Skin epidermis (tissue), 12 donors: ENCODE data around the gene PCNP.
A peak's percentile ranks its signal among the peaks of the same experiment; 100 is the strongest.
"Not testable (repeated sequence)": the region's sequence is repeated elsewhere in the genome, so short reads cannot be mapped to it uniquely, and the experiment has no call there.

Experiments
- H3K27ac ChIP-seq, 21 experiments: fragments of 200-600 bp; sonication (generic) in 11 of 21; one replicate each; pipeline ENCODE4 v1.5.0; 2020; ENCODE audit warnings: mild to moderate bottlenecking in 3 of 21, inconsistent platforms in 2 of 21, moderate library complexity in 2 of 21
- H3K4me3 ChIP-seq, 7 experiments: fragments of 200-600 bp; sonication (generic) in 2 of 7; one replicate each; pipeline ENCODE4 v1.5.0; 2020; ENCODE audit warnings: inconsistent platforms in 2 of 7, mild to moderate bottlenecking in 2 of 7, moderate library complexity in 1 of 7

Gene PCNP

DNA sequence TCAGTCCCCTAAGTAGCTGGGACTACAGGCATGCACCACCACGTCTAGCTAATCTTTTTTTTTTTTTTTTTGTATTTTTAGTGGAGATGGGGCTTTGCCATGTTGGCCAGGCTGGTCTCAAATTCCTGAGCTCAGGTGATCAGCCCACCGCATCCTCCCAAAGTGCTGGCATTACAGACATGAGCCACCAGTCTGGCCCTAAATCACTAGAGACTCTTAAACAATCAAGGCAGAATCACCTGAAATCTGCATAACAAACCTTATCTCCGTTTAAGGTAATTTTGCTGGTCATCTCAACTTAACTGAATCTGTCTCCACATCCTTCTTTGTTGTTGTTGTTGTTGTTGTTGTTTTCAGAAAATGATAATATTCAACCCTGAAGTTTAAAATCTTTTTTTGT is 17.9 kb upstream of the PCNP start:
- no peak overlapping the region for H3K4me3 ChIP-seq
- no peak overlapping the region for H3K27ac ChIP-seq

DNA sequence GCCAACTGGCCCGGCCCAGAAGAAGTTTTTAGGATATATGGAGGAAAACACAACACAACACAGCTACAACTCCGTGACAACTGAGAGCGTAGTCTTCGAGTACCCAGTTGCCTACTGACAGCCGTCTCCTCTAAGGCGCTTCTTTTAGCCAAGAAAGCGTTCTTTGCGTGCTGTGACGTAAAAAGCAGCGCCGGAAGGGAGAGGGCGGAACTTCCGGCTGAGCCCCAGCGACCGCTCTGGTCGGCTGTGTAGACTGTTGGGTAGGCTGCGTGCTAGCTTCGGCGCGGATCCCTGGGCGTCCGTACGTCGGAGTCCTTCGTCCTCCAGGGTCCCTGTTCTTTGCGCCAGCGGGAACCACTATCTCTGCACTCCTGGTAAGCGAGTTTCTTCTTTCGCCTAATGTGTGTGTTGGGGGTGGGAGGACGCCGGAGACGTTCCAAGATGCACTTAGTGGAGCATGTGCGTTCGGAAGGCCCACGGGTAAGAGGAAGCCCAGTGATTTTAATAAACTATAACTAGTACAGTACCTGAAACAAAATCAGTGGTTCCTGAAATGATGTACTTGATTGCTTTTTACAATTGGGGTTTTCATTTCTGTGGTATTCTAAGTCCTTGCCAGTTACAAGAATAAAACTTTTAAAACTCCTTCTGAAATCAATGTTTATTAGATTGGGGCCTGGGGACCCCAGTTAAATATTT is 12.2 kb upstream of the PCNP start, which contains the start of gene TRMT10C:
TSS of gene TRMT10C (plus strand) at position 239 of the 699 bp plus-strand sequence. CDS start 2,914 bp downstream, outside the sequence.
- peak within 1 kb of the TSS; percentile 28 to 92 (median 85) for H3K27ac ChIP-seq

DNA sequence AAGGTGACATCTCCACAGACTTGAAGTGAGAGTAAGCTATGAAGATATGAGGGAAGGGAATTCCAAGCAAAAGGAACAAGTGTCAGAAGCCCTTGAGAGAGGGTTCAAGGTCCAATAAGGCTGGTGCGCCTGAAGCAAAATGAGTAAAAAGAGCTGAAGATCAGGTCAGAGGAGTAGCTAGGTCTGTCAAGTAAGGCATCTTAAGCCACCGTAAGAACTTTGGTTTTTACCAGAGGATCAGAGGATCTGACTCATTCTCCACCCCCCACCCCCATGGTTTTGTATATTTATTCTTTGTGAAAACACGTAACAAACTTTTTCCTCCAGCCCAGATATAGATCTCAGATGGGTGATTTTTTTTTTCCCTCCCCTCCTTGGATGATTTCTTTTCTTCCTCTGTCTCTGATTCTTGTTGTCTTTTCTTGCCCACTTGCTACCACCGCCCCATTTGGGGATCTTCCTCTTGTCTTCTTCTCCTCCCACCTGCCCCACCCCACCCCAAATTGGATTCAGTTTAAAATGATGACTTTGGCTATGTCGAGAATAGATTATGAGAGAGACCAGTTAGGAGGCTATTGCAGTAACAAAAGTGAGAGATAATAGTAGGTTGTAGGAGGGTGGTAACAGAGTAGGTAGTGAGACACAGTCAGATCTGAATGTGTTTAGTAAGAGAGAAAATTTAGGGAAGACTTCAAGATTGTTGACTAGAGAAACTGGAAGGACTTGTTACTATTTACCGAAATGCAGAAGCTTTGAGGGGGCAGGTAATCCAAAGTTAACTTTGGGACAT is 6.3 kb upstream of the PCNP start:
- Histone ChIP-seq H3K4me3 (no peak overlapping the region), H3K27ac (no peak overlapping the region)

More for the DNA sequence above, 12.2 kb upstream of the PCNP start, which contains the start of gene TRMT10C:
- H3K4me3 ChIP-seq, result peak within 1 kb of the TSS; percentile 49 to 94 (median 75)

DNA sequence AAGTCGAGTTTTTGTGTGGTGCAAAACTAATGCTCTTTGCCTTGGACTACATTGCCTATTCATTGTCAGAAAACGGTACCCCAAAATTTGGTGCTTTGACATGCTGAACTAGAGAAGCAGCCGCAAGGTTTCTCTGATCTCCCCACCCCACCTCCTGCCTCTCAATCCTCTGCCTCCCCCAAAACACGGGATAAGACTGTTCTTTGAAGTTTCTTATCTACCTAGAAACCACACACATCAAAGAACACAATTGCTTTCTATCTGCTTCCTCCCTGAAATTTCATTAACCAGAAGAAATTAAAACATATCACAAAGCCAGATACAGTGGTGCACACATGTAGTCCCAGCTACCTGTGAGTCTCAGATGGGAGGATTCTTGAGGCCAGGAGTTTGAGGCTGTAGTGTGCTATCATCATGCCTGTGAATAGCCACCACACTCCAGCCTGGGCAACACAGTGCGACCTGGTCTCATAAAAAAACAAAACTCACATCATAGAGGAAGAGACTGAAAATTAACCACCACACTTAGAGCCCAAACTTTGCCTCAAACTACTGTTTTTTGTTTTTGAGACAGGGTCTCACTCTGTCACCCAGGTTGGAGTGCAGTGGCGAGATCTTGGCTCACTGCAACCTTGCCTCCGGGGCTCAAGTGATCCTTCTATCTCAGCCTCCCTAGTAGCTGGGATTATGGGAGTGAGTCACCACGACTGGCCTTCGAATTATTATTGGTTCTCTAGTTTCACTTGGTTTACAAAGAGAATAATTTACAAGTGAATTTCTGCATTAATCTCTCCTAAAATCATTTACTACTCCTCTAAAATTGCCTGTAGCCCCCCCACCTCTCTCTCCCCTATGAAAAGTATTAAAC is 2.7 kb upstream of the PCNP start:
- Histone ChIP-seq H3K4me3 (no peak overlapping the region), H3K27ac (no peak overlapping the region)

DNA sequence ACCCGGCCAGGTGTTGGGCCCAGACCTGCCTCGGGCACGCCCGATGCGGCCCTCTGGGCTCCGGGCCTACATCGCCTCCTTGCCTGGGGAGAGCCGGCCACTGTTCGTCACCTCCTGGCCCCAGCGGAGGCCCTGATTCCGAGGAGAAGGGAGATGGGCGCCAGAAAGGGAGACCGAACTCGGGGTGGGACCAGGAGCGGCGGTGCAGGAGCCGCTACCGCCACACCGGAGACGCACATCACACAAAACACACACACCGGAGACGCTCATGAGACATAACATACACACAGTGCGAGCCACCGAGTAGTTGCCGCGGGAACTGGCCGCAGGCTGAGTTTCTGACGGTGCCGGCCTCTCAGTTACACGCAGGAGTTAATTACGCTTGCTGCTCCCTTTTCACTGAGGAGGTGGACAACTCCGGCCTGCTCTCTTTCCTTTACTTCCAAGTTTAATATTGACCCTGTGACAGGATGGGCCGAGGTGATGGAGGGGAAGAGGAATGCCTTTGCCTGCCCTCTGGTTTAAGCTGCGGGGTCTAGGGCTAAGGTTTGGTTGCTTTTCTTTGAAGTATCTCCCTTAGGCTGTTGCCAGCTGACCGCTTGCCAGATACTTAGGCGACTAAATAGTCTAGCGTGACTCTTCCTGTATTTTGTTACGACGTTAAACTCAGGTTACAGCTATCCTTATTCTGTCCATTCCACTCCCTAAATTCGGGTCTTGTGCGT is 570 bp downstream of the PCNP start:
- peak overlapping the region; percentile 81 to 100 (median 98) for H3K27ac ChIP-seq
- peak overlapping the region; percentile 58 to 91 (median 82) for H3K4me3 ChIP-seq

DNA sequence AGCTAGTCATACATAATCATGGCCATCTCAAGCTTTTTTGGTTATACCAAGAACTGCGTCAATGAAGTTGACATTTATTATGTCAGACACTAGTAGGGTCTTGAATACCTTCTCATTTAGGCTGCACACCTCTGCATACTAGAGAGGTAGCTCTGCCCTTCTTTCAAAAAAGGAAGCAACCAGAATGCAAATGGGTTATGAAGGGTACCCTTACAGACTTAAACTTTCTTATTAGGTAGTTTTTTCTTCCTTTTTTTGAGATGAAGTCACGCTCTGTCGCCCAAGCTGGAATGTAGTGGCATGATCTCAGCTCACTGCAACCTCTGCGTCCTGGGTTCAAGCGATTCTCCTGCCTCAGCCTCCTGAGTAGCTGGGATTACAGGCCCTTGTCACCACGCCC is 3.3 kb downstream of the PCNP start:
- Histone ChIP-seq H3K27ac (no peak overlapping the region), H3K4me3 (no peak overlapping the region)

DNA sequence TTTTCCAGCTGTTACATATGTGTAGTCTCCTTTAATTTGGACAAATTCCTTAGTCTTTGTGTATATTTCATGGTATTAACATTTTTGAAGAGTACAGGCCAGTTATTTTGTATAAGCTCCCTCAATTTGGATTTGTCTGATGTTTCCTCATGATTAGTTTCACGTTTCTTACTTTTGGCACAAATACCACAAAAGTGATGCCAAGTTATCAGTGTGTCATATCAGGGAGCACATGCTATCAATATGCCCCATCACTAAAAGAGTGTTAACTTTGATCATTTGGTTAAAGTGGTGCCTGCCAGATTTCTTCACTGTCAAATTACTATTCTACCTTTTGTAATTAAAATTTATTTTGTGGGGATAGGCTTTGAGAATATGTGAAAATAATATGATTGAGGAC is 14.6 kb downstream of the PCNP start:
- no peak overlapping the region for H3K4me3 ChIP-seq
- no peak overlapping the region for H3K27ac ChIP-seq

DNA sequence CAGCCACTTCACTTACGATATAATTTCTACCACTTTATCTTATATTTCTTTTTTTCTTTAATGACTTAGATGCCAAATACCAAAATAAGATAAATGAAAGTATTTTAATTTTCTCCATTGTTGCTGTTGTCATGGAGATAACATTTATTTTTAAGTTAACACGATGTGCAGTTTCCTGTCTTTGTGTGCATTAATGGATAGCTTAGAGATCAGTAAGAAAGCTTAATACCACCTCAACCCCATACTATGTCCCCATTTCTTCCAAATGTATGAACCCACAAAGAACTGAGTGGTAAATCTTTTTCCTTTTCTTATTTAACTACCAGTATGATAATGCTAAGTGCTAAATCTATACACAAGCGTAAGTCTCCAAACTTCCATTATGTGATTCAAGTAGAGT is 17.1 kb downstream of the PCNP start:
- Histone ChIP-seq H3K27ac (no peak overlapping the region), H3K4me3 (no peak overlapping the region)

DNA sequence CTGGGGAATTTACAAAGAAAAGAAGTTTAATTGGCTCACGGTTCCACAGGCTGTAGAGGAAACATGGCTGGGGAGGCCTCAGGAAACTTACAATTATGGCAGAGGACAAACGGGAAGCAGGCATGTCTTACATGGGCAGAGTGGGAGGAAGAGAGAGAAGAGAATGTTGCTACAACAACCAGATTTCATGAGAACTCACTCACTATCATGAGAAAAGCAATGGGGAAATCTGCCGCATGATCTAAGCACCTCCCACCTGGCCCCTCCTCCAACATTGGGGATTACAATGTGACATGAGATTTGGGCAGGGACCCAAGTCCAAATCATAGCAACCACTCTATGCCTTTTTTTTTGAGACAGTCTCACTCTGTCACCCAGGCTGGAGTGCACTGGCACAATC is 28.8 kb downstream of the PCNP start:
- no peak overlapping the region for H3K27ac ChIP-seq

DNA sequence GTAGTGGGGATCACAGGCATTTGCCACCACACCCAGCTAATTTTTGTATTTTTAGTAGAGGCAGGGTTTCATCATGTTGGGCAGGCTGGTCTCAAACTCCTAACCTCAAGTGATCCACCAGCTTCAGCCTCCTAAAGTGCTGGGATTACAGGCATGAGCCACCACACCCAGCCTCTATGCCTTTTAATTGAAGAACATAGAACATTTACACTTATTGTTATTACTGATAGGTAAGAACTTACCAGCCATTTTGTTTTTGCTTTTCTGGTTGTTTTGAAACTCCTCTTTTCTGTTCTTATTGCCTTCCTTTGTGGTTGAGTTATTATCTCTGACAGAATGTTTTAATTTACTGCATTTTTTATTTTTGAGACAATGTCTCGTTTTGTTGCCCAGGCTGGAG is 29.2 kb downstream of the PCNP start:
- H3K27ac ChIP-seq, result no peak overlapping the region

More for the DNA sequence above, 28.8 kb downstream of the PCNP start:
- H3K4me3 ChIP-seq, result no peak overlapping the region

DNA sequence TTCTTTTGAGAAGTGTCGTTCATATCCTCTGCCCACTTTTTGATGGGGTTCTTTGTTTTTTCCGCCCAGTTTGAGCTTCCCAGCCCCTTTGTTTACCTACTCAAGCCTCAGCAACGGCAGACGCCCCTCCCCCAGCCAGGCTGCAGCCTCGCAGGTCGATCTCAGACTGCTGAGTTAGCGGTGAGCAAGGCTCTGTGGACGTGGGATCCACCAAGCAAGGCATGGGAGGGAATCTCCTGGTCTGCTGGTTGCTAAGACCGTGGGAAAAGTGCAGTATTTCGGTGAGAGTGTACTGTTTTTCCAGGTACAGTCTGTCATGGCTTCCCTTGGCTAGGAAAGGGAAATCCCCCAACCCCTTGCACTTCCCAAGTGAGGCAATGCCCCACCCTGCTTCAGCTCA is 31.4 kb downstream of the PCNP start:
- not testable (repeated sequence) for H3K4me3 ChIP-seq, H3K27ac ChIP-seq

More for the DNA sequence above, 29.2 kb downstream of the PCNP start:
- no peak overlapping the region for H3K4me3 ChIP-seq

DNA sequence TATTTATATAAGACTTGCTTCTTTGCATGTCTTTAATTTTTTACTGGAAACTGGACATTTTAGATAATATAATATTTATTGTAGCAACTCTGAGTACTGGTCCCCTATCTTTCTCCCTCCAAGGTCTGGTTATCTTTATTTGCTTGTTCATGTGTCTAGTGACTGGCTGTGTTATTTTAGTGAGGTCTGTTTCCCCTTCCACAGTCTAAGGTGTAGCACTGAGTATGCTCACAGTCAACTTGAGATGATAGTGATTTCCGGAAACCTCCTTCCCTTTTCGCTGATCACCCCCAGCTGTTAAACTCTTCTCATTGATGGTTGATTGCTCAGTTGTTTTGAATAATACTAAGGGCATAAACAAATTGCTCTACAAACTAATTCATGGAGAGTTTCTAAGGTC is 37.0 kb downstream of the PCNP start:
- Histone ChIP-seq H3K4me3 (no peak overlapping the region), H3K27ac (no peak overlapping the region)

DNA sequence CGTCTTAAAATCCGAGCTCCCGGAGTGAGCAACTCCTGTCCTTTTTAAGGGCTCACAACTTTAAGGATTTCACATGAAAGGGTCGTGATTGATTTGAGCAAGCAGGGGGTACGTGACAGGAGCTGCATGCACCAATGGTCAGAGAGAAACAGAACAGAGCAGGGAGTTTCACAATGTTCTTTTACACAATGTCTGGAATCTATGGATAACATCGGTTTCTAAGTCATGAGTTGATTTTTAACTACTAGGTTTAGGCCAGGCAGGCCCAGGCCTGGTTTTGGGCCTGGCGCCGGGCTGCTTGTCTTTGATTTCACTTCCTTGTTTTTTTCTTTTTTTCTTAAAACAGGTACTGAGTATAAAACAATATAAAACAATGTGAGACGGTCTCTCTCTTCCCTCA is 39.0 kb downstream of the PCNP start:
- not testable (repeated sequence) for H3K4me3 ChIP-seq
- H3K27ac ChIP-seq, result peak overlapping the region in 1 of 21 experiments; percentile 39

DNA sequence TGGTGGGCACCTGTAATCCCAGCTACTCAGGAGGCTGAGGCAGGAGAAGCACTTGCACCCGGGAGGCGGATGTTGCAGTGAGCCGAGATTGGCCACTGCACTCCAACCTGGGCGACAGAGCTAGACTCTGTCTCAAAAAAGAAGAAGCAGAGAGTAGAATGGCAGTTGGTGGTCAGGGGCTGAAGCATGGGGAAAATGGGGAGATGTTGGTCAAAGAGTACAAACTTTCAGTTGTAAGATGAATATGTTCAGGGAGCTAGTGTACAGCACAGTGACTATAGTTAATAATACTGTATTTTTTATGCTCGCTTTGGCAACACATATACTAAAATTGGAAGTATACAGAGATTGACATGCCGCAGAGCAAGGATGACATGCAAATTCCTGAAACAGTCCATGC is 41.5 kb downstream of the PCNP start:
- Histone ChIP-seq H3K27ac (no peak overlapping the region), H3K4me3 (no peak overlapping the region)

DNA sequence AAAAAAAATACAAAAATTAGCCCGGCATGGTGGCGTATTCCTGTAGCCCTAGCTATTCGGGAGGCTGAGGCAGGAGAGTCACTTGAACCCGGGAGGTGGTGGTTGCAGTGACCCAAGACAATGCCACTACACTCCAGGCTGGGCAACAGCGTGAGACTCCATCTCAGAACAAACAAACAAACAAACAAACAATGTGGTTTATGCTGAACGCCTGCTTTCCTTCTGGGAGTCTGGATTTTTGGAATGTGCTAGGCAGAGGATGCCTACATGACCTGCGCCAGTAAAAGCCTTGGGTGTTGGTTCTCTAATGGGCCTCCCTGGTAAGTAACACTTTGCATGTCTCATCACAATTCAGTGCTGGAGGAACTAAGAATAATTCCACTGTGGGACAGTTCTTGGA is 43.5 kb downstream of the PCNP start:
- H3K4me3 ChIP-seq, result no peak overlapping the region
- no peak overlapping the region for H3K27ac ChIP-seq

DNA sequence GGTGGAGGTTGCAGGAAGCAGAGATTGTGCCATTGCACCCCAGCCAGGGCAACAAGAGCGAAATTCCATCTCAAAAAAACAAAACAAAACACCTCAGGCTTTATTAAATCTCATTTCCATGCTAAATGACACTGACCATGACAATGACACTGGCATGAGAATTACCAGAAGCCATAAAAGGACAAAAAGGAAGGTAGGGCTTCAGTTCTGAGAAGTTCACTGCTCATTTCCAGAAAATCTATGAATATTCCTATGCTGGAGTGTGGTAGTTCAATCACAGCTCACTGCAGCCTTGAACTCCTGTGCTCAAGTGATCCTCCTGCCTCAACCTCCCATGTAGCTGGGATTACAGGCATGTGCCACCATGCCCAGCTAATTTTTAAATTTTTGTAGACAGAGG is 44.7 kb downstream of the PCNP start:
- Histone ChIP-seq H3K4me3 (no peak overlapping the region), H3K27ac (no peak overlapping the region)

DNA sequence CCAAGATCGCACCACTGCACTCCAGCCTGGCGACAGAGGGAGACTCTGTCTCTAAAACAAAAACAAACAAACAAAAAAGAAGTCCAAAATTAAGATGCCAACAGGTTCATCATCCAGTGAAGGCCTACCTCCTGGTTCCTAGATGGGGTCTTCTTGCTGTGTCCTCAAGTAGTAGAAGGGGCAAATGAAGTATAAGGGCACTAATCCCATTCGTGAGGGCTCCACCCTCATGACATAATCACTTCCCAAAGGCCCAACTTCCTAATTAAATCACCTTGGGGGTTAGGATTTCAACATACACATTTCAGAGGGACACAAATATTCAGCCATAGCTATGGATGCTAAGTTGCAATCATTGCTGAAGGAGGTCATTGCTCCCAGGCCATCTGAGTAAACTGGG is 45.8 kb downstream of the PCNP start:
- no peak overlapping the region for H3K4me3 ChIP-seq
- no peak overlapping the region for H3K27ac ChIP-seq

DNA sequence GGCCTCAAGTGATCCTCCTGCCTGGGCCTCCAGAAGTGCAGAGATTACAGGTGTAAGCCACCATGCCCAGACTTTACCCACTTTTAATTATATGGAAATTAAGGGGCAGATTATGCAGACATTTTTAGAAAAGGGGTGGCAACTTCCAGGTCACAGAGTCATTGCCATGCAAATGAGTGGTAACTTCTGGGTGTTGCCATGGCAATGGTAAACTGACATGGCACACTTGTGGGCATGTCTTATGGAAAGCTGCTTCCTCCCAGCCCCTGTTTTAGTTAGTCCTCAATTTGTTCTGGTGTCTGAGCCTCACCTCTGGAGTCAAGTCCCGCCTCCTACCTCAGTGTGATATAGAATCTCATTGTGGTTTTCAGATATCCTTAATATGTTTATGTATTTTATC is 49.7 kb downstream of the PCNP start:
- Histone ChIP-seq H3K4me3 (no peak overlapping the region), H3K27ac (no peak overlapping the region)

DNA sequence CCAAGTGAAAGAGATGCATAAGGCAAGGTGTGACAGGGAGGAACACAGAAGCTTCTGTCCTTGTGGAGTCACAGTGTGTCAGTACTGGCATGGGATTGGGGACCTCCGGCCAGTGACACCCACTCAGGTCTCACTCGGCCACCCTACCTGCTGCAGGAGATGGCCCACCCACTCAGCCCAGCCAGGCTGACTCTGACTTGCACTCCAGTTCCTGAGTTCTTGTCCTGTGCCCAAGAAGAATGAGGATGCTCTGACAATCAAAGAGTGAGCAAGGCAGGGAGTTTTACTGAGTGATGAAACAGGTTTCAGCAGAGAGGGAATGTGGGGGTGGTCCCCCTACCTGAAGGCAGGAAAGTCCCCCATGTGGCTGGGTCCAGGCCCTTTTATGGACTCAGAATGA is 50.9 kb downstream of the PCNP start:
- H3K27ac ChIP-seq, result no peak overlapping the region
- no peak overlapping the region for H3K4me3 ChIP-seq

DNA sequence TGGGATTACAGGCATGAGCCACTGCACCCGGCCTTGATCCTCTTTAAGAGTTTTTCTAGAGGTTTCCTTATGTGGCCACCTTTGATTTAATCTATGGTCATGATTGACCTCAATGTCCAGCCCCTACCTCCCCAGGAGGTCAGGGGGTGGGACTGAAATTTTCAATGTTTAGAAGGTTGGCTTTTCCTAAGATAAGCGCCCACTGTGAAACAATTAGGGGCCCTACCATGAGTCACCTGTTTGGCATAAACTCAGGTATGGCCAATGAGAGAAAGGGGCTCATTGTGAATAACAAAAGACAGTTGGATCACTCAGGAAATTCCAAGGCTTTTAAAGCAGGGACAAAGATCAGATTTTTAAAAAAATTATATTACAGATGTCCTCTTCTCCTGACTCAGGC is 51.9 kb downstream of the PCNP start:
- no peak overlapping the region for H3K4me3 ChIP-seq
- H3K27ac ChIP-seq, result no peak overlapping the region
